Pulmonary artery endothelial cell (primary cell): Measurements from ENCODE around the gene HOXB7. TPM values are rescaled to one million over a fixed set of nuclear protein-coding genes. Genes with fewer than 3 reads are reported as not detected.

Source experiments
- DNase-seq: peaks from one replicate; pipeline ENCODE4 v3.0.0-alpha.2; 2011; ENCODE audit warnings: low read depth, low spot score
- total RNA-seq: library from RNA; depleted of rRNA; stranded (reverse); fragments of >200 nt; gene quantifications from 2 replicates; pipeline ENCODE4 v1.2.3, GENCODE V29; 2014

Gene HOXB7
- total RNA-seq, 1 donor from 2014 or later, result 0.59 TPM

- DNase-seq, result no peak
Measured at GRCh38 chr17:48595278-48595999, 15.4 kb downstream of the HOXB7 start.

DNA sequence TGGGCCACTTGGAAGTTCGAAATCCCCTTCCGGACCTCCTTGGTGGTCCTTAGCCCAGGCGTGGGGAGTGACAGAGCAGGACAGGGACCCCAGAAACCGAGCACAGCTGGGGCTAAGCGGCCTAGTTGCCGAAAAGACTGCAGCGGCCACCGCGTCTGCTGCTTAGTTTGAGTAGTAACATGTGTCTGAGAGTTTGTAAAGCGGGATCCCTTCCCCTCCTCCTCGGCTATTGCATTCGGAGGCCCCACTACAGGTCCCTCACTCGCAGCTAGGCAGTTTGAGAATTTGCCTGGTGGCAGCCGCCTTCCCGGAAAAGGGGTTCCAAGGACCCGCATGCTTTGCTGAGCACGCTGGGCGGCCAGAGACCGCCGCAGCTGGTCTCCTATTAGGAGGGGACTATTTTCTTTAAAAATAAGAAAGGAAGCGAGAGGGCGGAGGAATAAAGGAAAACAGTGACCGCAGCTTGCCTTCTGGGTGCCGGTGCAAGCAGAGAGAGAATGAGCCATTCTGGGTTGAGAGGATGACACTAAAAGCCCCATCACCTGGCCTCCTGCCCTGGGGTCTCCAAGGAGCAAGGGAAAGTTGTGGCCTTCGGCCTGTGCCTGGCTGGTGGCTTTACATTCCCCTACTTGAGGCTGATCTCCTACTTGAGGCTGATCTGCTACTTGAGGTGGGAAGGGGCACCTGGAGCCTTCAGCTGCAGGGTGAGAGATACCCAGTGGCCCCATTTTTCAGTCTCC lies 16.1 kb downstream of the HOXB7 start:
- DNase-seq, result no peak

GRCh38 chr17:48593840-48594537 lies 16.8 kb downstream of the HOXB7 start:
- DNase-seq, result no peak

- DNase-seq, result no peak
Measured at GRCh38 chr17:48593126-48593829, 17.5 kb downstream of the HOXB7 start, which contains the start of gene HOXB5. Gene HOXB5 (minus strand): TSS chr17:48593779. CDS start chr17:48593682, 97 bp downstream.

DNA sequence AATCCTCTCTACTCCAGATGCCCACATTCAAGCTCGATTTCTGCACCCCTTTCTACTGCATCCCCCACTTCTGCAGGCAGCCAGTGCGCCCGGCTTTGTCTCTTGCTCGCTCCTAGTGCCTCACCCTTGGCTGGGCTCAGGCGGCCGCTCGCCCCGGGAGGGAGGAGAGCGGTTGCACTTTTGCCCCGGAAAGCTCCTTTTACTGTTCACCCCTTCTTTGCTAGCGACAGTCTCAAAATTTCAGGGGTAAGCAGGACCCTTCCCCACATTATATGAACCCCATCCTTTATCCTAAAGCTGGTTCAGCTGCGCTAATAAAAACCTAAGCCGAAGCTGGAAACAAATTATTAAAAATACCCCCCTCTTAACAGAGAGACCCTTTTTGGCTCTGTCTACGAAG lies 18.2 kb downstream of the HOXB7 start:
- DNase-seq, result no peak

GRCh38 chr17:48592057-48592514 lies 18.7 kb downstream of the HOXB7 start:
- no peak for DNase-seq

DNA sequence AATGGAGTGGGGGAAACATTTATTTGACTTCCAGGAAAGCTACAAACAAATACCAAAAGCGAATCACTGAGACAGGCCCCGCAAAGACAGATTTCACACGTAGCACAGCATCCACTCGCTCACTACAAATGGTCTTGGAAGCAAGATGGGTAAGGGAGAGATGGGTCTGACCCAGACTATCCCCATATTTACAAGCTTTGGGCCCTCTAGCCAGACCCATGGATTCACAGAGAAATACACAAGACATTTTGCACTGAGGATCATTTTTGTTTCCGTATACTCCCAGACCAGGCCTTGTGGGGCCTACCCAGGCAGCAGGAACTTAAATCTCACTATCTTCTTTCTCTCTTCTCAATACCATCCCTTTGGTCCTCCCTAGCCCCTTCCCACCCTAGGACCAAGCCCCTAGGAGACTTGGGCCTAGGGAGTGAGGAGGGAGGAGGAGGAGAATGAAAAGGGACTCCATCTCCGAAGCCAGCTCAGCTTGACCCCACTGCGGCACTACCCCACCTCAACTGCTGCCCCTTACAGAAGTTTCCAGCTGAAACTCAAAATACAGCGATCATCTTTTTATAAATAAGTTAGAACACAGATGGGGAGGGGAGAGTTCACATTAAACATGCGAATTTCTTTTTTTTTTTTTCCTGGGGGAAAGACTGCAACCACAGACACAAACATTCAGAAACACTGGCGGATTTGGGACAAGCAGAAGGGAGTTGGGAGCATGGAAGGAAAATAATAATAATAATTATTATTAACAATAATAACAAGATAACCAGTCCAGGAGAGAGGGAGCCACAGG lies 19.4 kb downstream of the HOXB7 start:
- DNase-seq, result no peak

DNA sequence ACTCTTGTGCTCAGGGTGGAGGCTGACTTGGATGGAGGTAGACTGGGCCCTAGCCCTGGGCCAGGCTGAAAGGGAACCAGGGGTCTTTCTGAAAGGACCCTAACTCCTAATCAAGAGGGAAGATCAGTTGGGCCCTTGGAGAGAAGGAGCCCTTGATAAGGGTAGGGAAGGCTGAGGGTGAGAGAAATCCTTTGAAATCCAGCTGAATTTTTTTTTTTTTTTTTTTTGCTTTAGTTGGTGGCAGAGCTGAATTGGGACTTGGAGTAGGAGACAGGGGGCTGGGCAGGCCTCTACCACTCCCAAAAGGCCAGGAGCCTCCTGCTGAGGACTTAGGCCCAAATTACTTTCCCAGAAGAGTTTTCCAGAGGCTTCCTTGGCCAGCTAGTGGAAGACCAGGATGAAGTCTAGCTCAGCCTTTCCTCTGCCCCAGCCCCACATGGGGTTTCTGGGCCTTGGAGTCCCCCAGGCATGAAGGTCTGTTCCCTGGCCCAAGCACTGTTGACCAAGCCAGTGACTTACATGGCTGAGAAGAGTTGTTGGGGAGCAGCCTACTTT lies 20.1 kb downstream of the HOXB7 start:
- no peak for DNase-seq

DNA sequence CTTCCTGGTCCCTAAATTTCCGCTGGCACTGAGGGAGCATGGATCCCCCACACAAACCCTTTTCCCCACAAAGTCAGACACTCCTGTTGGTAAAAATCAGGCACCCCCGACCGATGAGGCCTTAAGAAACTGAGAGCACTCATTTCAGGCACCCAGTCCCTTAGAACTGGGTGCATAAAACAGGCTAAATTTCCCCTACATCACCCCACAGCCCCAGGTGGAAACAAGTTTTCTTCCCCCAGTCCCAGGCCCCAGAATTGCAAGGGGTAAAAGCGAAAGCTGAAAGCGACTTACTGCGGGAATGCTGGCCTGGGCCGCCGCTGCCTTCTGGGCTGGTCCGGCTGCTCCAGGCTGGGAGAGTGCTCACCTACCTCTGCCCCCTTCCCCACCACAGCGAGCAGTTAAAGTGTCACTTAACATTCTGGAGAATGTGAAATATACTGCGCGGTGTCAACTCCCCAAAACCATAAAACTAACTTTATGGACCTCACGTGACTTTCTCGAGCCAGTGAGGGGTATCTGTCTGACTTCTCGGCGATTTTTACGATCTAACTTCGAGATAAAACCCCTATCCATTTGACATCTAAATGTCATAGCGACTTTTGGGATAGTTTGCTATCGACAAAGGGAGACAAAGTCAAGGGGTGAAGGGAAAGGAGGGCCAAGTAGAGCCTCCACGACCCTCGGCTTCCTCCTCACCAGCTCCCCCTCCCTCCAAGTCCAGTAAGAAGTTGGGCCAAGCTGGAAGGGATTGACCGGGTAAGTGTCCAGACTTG lies 20.8 kb downstream of the HOXB7 start, which contains the start of gene HOXB3:
HOXB3 (minus strand) TSS at position 411 of the 776 bp plus-strand sequence. CDS start 37,767 bp downstream, outside the sequence.
- no peak for DNase-seq

DNA sequence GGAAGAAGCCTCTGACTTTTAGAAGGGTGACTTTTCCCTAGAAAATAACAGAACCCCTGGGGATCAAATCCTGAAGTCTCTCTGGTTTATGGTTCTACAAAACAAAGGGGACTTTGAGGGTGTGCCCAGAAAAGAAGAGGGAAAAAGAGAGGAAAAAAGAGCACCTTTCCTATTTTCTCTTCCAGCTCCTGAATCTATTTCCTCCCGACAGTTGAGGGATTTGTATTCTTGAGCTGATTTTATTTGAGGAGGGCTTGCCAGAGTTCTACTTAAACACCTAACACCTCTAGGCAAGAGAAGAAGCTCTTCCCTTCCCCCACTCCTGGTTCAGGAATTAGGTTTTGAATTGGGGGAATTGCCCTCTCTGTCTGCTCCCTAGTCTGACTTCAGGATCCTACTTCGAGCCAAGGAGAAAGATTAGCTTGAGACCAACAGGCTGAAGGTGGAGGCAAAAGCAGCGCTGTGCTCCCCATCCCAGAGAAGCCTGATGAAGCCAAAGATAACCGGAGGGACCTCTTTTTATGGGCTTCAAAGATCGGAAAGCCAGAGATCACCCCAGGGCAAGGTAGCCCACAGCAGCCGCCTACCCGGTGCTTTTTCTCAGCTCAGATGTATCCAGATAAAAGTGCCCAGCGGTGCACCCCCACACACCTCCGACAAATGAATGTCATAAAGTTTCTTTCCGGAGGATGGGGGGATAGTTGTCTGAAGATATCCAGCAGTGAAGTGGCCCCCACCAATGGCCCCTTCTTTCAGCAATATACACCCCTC lies 21.6 kb downstream of the HOXB7 start:
- DNase-seq, result no peak

DNA sequence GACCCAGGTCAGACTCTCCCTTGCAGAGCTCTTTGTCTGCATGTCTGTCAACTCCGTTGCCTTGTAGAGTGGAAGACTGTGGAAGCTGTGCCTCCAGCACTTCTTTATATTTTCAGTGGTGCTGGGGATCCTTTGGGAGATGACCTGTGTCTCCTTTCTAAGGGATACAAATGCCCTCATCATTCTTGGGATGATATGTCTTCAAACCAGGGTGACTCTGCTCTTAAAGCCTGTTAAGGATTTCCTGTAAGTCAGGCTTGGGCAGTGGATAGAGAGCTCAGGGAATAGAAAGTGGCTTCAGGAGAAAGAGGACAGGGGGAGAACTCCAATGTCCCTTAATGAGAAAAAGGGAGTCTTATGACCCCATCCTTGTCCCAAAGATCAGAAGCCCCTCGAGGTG lies 22.3 kb downstream of the HOXB7 start:
- no peak for DNase-seq

DNA sequence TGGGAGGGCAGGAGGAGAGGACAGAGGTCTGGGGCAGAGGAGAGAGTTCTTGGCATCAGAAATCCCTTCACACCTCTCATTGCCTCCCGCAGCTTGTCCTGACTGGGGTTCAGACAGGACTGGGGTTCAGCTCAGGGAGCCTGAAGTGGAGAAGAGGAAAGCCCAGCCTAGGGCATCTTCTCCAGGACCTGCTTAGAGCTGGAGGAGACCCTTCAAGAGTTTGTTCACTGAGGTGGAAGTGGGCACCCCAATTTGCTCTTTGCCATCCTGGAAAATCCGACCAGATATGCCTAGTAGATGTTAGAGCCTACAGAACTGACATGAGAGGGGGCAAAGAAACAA lies 22.8 kb downstream of the HOXB7 start:
- DNase-seq, result no peak

GRCh38 chr17:48587276-48588073 lies 23.3 kb downstream of the HOXB7 start:
- no peak for DNase-seq

DNA sequence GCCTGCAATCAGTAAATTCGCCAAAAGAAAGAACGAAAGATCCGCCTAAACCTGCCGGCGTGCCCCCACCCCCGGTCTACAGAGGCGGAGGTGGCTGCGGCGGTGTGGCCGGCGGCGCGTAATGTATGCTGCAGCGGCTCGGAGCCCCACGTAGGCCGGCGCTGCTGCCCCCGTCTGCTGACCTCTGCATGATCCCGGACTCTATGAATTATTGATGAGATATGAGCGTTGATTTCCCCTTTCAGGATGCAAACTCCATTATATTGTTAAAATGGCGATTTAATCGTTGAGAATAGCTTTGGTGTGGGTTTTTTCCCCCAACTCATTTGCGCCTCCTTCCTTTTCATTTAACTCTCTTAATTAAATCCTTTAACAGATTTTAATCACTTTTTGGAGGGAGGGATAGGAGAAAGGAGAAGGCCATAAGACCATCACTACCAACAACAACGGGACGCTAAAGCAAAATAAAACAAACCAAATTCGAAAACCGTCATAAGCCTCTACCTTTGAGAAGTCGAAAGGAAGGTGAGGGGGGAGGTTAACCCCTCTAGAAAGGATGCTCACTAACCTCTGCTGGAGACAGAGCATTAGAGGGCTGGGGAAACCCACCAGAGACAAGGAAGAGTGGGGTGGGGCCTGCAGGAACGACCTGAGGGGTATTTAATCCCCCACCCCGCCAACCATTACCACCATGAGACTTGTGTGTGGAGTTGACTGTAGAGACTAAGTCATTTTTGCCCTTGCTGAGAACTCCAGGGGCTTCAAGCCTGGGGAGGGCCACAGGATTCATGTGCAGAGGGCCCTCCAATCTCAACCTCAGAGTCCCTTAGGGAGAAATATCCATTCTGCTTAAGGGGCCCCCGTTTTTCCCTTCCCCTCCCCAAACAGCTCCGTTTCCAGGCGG lies 24.2 kb downstream of the HOXB7 start:
- no peak for DNase-seq

- no peak for DNase-seq
Measured at GRCh38 chr17:48584223-48584741, 26.5 kb downstream of the HOXB7 start.

DNA sequence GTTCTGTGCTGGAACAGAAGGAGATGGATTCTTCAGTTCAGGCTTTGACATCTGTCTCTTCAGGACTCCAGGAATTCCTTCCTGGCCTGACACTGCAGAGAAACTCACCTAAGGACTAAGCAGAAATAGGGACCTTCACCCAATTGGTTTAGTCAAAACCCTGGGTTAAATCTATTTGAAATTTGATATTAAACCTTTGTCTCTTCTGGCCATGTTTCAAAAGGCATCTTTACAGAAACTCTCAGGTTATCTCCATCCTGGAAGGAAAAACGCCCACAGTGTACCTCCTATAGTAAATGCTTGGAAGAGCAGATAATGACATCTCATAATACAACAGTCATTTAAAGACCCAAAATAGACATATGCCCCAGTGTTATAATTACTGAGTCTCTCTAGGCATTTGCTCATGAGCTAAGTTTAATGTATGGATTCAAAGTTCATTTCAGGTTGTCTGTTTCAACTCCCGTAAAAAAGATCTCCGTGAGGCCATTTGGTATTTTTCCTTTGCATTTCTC lies 27.1 kb downstream of the HOXB7 start:
- no peak for DNase-seq

DNA sequence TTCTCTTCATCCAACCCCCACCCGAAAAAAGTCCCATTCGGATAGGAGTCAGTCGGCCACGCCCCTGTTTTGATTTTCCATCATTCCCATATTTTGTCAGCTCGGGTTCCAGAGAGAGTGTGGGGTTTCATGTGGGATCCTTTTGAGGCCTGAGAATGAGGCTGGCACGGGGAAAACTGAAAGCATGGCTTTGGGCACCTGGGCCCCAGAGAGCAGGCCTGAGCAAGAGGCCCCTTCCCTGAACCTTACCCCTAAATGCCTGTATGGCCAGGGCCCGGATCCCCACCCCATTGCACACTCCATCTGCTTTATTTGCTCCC lies 28.1 kb downstream of the HOXB7 start:
- DNase-seq, result no peak
